Muscle layer of duodenum (tissue), 2 donors: ENCODE results near the gene NANOS1.

ENCODE experiments used
- H3K27ac ChIP-seq: one replicate; pipeline ENCODE4 v1.7.0; 2013; ENCODE audit warnings: mild to moderate bottlenecking, low read length
- H3K27me3 ChIP-seq: one replicate; pipeline ENCODE4 v1.7.0; 2013; ENCODE audit warnings: low read depth, mild to moderate bottlenecking, control low read depth, low read length
- H3K36me3 ChIP-seq, 2 donors: one replicate each; pipeline ENCODE4 v1.7.0; 2013; ENCODE audit warnings: low read length in 2 of 2, control low read depth in 1 of 2, mild to moderate bottlenecking in 1 of 2; ENCODE audit not compliant: insufficient read depth in 2 of 2, control insufficient read depth in 1 of 2
- H3K4me1 ChIP-seq, 2 donors: one replicate each; pipeline ENCODE4 v1.7.0; 2013; ENCODE audit warnings: low read length in 2 of 2, mild to moderate bottlenecking in 2 of 2, control low read depth in 1 of 2, moderate library complexity in 1 of 2; ENCODE audit not compliant: insufficient read depth in 2 of 2, control insufficient read depth in 1 of 2
- H3K4me3 ChIP-seq, 2 donors: one replicate each; pipeline ENCODE4 v1.7.0; 2013; ENCODE audit warnings: low read length in 2 of 2, low read depth in 1 of 2, mild to moderate bottlenecking in 1 of 2
- H3K9me3 ChIP-seq, 2 donors: one replicate each; pipeline ENCODE4 v1.7.0; 2013; ENCODE audit warnings: low read length in 2 of 2, control low read depth in 1 of 2, mild to moderate bottlenecking in 1 of 2; ENCODE audit not compliant: control insufficient read depth in 1 of 2
- donor health status: healthy.

NANOS1 gene

DNA sequence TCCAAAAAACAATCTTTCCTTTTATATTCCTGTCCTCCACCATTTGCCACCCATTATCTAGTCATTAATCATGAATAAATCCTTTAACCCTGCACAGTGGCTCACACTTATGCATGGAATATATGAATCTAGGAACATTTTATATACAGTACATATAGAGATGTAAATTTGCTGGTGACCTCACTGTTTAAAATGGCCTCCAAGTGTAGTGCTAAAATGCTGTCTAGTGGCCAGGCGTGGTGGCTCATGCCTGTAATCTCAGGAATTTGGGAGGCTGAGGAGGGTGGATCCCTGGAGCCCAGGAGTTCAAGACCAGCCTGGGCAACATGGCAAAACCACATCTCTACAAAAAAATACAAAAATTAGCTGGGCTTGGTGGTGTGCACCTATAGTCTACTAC lies 9.6 kb downstream of the NANOS1 start:
- Histone ChIP-seq H3K36me3 (peaks cover 71 to 81% of the 10 kb centered on the region in 2 donors), H3K9me3 (no peaks in the 10 kb centered on the region), H3K27me3 (no peaks in the 10 kb centered on the region), H3K4me3 (no peak overlapping the region), H3K27ac (no peak overlapping the region), H3K4me1 (no peaks in the 10 kb centered on the region)

- Histone ChIP-seq H3K36me3 (peaks cover 73 to 86% of the 10 kb centered on the region in 2 donors), H3K27me3 (no peaks in the 10 kb centered on the region), H3K4me3 (no peak overlapping the region), H3K27ac (no peak overlapping the region), H3K9me3 (no peaks in the 10 kb centered on the region), H3K4me1 (peaks cover 0 to 5% of the 10 kb centered on the region in 2 donors)
Measured at GRCh38 chr10:119041326-119041725, 11.8 kb downstream of the NANOS1 start.

DNA sequence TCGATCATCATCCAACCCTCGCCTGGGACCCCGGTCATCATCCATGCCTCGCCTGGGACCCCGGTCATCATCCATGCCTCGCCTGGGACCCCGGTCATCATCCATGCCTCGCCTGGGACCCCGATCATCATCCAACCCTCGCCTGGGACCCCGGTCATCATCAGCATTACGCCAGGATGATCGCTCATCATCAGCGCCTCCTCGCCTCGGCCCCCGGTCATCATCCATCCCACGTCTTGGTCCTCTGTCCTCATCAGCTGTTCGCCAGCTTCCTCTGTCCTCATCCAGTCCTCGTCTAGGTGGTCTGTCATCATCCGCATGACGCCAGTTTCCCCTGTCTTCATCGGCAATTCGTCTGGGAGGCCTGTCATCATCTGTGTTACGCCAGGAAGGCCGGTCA lies 12.7 kb downstream of the NANOS1 start:
- Histone ChIP-seq H3K4me3 (no peak overlapping the region), H3K27ac (no peak overlapping the region), H3K27me3 (no peaks in the 10 kb centered on the region), H3K9me3 (no peaks in the 10 kb centered on the region), H3K36me3 (peaks cover 69 to 87% of the 10 kb centered on the region in 2 donors), H3K4me1 (peaks cover 0 to 5% of the 10 kb centered on the region in 2 donors)

GRCh38 chr10:119045561-119045960 lies 16.0 kb downstream of the NANOS1 start:
- peaks cover 0 to 5% of the 10 kb centered on the region in 2 donors for H3K4me1 ChIP-seq
- H3K27ac ChIP-seq = no peak overlapping the region
- H3K9me3 ChIP-seq = no peaks in the 10 kb centered on the region
- peaks cover 69 to 88% of the 10 kb centered on the region in 2 donors for H3K36me3 ChIP-seq
- no peak overlapping the region for H3K4me3 ChIP-seq
- H3K27me3 ChIP-seq = no peaks in the 10 kb centered on the region

GRCh38 chr10:119049361-119049760 lies 19.8 kb downstream of the NANOS1 start:
- H3K27ac ChIP-seq = no peak overlapping the region
- no peak overlapping the region for H3K4me3 ChIP-seq
- H3K9me3 ChIP-seq = no peaks in the 10 kb centered on the region
- peaks cover 68 to 90% of the 10 kb centered on the region in 2 donors for H3K36me3 ChIP-seq
- H3K4me1 ChIP-seq = peaks cover 0 to 5% of the 10 kb centered on the region in 2 donors
- no peaks in the 10 kb centered on the region for H3K27me3 ChIP-seq

GRCh38 chr10:119049777-119050176 lies 20.3 kb downstream of the NANOS1 start:
- Histone ChIP-seq H3K9me3 (no peaks in the 10 kb centered on the region), H3K36me3 (peaks cover 68 to 90% of the 10 kb centered on the region in 2 donors), H3K27ac (no peak overlapping the region), H3K27me3 (no peaks in the 10 kb centered on the region), H3K4me1 (peaks cover 0 to 5% of the 10 kb centered on the region in 2 donors), H3K4me3 (no peak overlapping the region)

GRCh38 chr10:119051775-119052174 lies 22.3 kb downstream of the NANOS1 start:
- Histone ChIP-seq H3K36me3 (peaks cover 68 to 92% of the 10 kb centered on the region in 2 donors), H3K27ac (no peak overlapping the region), H3K4me1 (no peaks in the 10 kb centered on the region), H3K4me3 (no peak overlapping the region), H3K9me3 (no peaks in the 10 kb centered on the region), H3K27me3 (no peaks in the 10 kb centered on the region)

DNA sequence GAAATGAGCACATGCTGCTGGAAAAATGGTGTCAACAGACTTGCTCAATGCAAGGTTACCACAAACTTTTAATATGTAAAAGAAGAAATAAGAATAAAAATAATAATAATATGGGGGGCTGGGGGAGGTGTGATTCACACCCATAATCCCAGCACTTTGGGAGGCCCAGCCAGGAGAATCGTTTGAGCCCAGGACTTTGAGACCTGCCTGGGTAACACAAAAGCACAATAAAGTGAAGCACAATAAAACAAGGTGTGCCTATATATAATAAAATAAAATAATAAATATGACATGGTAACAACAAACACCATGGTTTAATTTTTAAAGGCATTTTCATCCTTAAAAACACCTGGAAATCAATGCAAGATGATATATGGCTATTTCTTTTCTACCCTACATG lies 26.0 kb downstream of the NANOS1 start:
- Histone ChIP-seq H3K4me3 (no peak overlapping the region), H3K27ac (no peak overlapping the region), H3K4me1 (no peaks in the 10 kb centered on the region), H3K36me3 (peaks cover 76 to 93% of the 10 kb centered on the region in 2 donors), H3K27me3 (no peaks in the 10 kb centered on the region), H3K9me3 (no peaks in the 10 kb centered on the region)

GRCh38 chr10:119058010-119058409 lies 28.5 kb downstream of the NANOS1 start:
- Histone ChIP-seq H3K27me3 (no peaks in the 10 kb centered on the region), H3K4me1 (no peaks in the 10 kb centered on the region), H3K9me3 (no peaks in the 10 kb centered on the region), H3K27ac (no peak overlapping the region), H3K36me3 (peaks cover 74 to 87% of the 10 kb centered on the region in 2 donors), H3K4me3 (no peak overlapping the region)

DNA sequence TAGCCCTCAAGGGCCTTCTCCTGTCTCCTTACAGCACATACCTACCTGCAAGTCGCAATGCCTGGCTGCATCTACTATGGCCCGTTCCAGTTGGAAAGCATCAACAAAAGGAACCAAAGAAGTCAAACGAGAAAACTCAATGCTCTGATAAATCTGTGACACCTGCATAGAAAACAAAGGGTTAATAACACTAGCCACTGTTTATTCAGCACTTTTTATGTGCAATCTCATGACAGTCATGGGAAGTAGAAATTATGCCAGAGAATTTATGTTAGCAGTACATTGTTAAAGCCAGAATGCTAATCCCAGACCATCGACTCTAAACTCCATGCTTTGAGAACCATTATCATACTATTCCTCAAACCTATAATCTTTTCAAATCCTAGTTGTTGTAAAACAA lies 30.0 kb downstream of the NANOS1 start:
- Histone ChIP-seq H3K9me3 (no peaks in the 10 kb centered on the region), H3K27ac (no peak overlapping the region), H3K27me3 (no peaks in the 10 kb centered on the region), H3K36me3 (peaks cover 86% of the 10 kb centered on the region in 2 donors), H3K4me3 (no peak overlapping the region), H3K4me1 (no peaks in the 10 kb centered on the region)

DNA sequence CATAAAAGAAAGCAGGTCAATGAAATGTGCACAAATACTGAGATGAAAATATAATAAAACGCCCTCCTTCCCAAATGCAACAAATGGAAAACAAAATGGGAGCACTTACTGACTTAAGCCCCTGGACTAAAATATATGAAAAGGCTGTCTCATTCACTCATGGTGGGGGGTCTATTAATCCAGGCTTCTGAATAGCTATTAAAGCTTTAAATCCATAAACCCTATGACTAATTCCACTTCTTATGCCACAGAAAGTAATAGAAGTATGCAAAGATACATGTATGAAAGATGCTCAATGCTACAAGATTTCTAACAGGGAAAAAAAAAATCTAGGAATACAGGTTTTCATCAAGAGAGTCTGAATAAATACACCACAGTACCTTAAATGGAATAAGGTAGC lies 30.6 kb downstream of the NANOS1 start:
- H3K4me3 ChIP-seq = no peak overlapping the region
- H3K36me3 ChIP-seq = peaks cover 86 to 88% of the 10 kb centered on the region in 2 donors
- no peak overlapping the region for H3K27ac ChIP-seq
- no peaks in the 10 kb centered on the region for H3K9me3 ChIP-seq
- H3K4me1 ChIP-seq = no peaks in the 10 kb centered on the region
- H3K27me3 ChIP-seq = no peaks in the 10 kb centered on the region

DNA sequence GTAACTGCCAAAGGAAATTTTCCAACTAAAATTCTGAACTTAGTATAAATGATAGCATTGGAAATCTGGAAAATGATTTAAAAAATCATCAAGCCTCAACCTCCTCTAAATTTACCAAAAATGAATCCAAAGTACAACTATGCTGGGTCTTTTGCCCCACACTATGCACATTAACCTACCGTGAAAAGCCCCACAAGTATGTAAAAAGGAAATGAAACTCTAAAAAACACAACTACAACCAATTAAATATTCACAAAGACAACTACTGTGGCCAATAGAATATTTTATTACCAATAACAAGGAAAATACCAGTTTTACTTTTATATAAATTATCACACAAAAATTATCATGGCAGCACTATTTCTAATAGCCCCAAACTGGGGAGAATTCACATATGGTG lies 31.8 kb downstream of the NANOS1 start:
- no peak overlapping the region for H3K4me3 ChIP-seq
- H3K27me3 ChIP-seq = no peaks in the 10 kb centered on the region
- H3K4me1 ChIP-seq = no peaks in the 10 kb centered on the region
- no peaks in the 10 kb centered on the region for H3K9me3 ChIP-seq
- no peak overlapping the region for H3K27ac ChIP-seq
- peaks cover 85 to 86% of the 10 kb centered on the region in 2 donors for H3K36me3 ChIP-seq
